NCI-H774 (cell line): Measurements from ENCODE around the gene COL16A1.

Source experiments
- DNase-seq: peaks from one replicate; lab custom pipeline; 2025; lab: John Stamatoyannopoulos, UW

The COL16A1 gene

GRCh38 chr1:31623365-31623764, 80.5 kb downstream of the COL16A1 start:
- DNase-seq: no peak

GRCh38 chr1:31621847-31622730, 81.7 kb downstream of the COL16A1 start:
- DNase-seq: no peak

GRCh38 chr1:31621498-31621820, 82.4 kb downstream of the COL16A1 start:
- no peak for DNase-seq

- DNase-seq: no peak
Measured at GRCh38 chr1:31620631-31621497, 83.0 kb downstream of the COL16A1 start.

GRCh38 chr1:31618916-31619846, 84.6 kb downstream of the COL16A1 start:
- no peak for DNase-seq

GRCh38 chr1:31617916-31618746, 85.7 kb downstream of the COL16A1 start:
- DNase-seq: peak; percentile 55

GRCh38 chr1:31617218-31617915, 86.5 kb downstream of the COL16A1 start, which contains the start of gene HCRTR1:
Gene HCRTR1, plus strand, starts transcription at chr1:31617689. Its CDS starts 1,504 bp downstream, at chr1:31619193.
- no peak for DNase-seq

GRCh38 chr1:31615939-31616338, 87.9 kb downstream of the COL16A1 start:
- no peak for DNase-seq

GRCh38 chr1:31615414-31615813, 88.4 kb downstream of the COL16A1 start:
- no peak for DNase-seq

GRCh38 chr1:31614414-31615005, 89.3 kb downstream of the COL16A1 start:
- no peak for DNase-seq

- no peak for DNase-seq
Measured at GRCh38 chr1:31609514-31610118, 94.2 kb downstream of the COL16A1 start.

- no peak for DNase-seq
Measured at GRCh38 chr1:31607360-31607759, 96.5 kb downstream of the COL16A1 start.

GRCh38 chr1:31605908-31606427, 97.8 kb downstream of the COL16A1 start:
- no peak for DNase-seq
